HuH-7 (cell line): ENCODE measurements around the gene RPH3AL.
A peak's percentile ranks its signal among the peaks of the same experiment; 100 is the strongest.
"Not testable (repeated sequence)": the region's sequence is repeated elsewhere in the genome, so short reads cannot be mapped to it uniquely, and the experiment has no call there.

Experiments
- DNase-seq: peaks from one replicate; pipeline ENCODE4 v3.0.0; 2011; ENCODE audit warnings: low spot score

The RPH3AL gene

DNA sequence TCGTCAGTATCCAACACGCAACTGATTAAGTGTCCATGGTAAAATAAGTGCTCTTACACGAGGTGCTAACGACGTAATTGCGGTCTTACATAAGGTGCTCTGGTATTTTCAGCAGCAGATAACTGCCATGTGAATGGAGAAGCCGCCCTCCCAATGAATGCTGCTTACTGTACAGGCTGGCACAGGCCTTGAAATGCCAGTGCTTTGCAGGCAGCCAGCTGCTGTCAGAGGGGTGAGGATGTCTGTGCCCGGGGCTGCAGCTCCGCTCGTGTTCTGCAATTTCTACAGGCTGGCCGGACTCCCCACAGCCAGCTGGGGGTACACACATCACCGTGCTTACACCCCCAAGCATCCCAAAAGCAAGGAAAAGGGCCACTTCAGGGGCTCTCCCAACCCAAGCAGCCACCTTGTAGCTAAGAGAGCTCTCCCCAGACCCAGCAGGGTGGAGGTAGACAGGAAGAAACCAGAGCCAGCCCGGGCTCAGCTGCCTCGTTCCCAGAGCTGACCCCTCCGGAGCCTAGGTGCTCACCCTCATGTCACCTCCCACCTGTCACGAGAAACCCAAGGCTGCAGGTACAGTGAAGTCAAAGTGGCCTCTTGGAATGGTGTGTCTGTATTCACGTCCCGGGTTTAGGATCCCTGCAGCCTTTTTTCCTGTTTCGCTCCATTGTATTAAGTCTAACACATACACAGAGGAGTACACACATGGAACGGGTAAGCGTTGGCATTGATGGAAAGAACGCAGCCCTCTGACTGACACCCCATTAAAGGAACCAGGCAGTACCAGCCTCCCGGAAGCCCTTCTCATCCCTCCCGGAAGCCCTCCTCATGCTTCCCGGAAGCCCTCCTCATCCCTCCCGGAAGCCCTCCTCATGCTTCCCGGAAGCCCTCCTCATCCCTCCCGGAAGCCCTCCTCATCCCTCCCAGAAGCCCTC is 27.2 kb upstream of the RPH3AL start:
- DNase-seq, result no peak

- no peak for DNase-seq
Observed at GRCh38 chr17:378068-378467, 25.5 kb upstream of the RPH3AL start.

- peak; percentile 58 for DNase-seq
Observed at GRCh38 chr17:376936-377863, 24.6 kb upstream of the RPH3AL start.

GRCh38 chr17:373613-374230 is 21.1 kb upstream of the RPH3AL start:
- DNase-seq, result no peak

- no peak for DNase-seq
Observed at GRCh38 chr17:372157-373152, 19.8 kb upstream of the RPH3AL start.

- no peak for DNase-seq
Observed at GRCh38 chr17:371583-371982, 19.0 kb upstream of the RPH3AL start.

GRCh38 chr17:367656-368055 is 15.0 kb upstream of the RPH3AL start:
- DNase-seq, result not testable (repeated sequence)

DNA sequence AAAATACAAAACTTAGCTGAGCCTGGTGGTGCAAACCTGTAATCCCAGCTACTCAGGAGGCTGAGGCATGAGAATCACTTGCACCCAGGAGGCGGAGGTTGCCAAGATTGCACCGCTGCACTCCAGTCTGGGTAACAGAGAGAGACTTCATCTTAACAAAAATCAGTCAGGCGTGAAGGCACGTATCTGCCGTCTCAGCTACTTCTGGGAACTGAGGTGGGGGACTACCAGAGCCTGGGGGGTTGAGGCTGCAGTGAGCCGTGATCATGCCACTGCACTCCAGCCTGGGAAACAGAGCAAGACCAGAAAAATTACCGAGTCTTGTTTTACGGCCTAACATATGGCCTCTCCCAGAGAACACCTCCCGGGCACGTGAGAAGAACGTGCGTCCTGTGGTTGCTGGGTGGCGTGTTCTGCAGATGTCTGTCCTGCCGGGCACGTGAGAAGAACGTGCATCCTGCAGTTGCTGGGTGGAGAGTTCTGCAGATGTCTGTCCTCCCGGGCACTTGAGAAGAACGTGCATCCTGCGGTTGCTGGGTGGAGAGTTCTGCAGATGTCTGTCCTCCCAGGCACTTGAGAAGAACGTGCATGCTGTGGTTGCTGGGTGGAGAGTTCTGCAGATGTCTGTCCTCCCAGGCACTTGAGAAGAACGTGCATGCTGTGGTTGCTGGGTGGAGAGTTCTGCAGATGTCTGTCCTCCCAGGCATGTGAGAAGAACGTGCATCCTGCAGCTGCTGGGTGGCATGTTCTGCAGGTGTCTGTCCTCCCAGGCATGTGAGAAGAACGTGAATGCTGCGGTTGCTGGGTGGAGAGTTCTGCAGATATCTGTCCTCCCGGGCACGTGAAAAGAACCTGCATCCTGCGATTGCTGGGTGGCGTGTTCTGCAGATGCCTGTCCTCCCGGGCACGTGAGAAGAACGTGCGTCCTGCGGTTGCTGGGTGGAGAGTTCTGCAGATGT is 14.3 kb upstream of the RPH3AL start:
- DNase-seq, result not testable (repeated sequence)

DNA sequence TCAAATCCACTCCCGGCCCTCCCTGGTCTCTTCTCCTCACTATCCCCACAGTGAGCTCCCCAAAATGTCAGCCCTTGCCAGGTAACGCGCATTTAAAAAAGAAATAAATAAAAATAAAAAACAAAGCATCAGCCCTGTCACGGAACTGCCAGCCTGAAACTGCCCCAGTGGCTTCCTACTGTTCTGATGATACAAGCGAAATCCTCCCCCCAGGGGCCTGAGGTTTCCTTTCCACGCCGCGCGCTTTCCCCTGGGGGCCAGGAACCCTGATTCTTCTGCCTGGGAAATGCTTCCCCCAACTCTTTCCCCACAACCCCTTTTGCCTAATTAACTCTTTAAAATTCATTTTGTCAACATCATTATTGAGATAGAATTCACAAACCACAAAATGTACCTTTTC is 12.2 kb upstream of the RPH3AL start:
- DNase-seq, result no peak

- no peak for DNase-seq
Observed at GRCh38 chr17:364308-364707, 11.7 kb upstream of the RPH3AL start.

DNA sequence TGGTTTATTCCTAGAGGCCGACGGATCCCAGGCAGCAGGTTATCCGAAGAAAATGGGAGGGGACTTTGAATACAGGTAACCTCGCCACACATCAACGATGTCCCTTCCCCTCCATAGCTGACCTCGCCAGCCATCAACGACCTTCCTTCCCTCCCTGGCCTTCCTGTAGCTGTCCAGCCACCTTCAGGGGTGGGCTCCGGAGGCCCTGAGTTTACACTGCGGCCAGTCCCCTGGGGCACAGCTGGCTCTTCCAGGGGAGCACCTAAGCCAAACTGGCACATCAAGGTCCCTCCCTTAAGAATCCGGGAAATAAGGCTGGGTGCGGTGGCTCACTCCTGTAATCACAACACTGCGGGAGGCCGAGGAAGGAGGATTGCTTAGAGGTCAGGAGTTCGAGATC is 10.1 kb upstream of the RPH3AL start:
- no peak for DNase-seq

GRCh38 chr17:360092-360750 is 7.6 kb upstream of the RPH3AL start:
- DNase-seq, result no peak

DNA sequence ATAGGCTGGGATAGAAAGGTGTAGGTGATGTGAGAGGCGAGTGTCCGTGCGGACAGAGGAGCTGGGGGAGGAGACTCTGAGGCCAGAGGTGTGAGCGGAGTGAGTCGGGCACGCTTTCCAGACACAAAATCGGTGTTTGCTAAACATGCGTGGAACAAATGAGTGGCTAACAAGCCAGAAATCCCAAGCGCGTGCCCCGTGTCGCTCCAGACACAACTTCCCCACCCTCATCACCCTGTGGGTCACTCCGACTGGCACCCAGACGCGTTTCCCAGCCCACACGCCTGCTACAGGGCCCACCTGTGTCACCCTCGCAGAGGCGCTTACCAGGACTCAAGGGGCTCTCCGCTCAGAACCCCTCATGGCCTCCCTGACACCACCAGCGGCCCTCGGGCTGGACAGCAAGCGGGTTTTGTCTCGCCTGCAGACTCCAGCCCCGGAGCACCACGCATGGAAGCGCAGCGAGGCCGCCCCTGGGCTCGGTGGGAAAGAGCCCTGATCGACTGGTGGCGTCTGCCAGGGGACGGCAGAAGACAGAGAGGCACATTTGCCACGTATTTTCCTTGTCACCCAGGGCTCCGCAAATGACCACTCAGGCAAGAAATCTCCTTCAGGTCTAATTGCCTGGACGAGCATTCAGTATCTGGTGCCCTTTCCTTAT is 6.0 kb upstream of the RPH3AL start:
- no peak for DNase-seq

- no peak for DNase-seq
Observed at GRCh38 chr17:357644-358043, 5.0 kb upstream of the RPH3AL start.

DNA sequence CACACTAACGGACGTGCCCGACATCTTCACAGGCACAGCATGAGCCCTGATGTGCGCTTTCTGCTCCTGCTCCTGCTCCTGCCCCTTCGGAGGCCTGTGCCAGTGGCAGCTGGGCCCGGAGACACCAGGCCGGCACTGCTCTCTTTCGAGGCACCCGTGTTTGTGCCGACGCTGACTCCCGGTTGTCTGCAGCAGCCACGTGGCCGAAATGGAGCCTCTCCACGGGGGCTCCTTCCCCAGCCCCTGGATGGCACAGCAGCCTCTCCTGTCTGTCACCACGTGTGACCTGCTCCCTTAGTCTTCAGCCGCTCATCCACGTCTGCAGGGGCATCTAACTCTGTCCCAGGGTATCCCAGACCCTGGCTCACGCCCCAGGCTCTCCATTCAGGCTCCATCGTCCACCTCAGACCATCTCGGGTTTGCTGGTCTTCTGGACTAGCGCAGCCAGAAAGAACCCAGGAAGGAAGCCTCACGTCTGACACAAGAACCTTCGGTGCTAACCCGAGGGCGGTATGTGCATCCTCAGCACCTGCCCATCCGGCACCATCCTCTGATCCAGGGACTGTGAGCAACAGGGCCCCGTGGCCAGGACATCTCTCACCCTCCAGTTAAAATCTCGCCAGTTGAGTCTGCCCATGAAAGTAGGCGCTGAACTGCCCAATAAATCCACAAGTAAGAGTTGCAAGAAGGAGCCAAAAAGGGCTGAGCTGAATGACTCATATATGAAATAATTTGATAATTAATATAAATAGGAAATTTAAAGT is 4.2 kb upstream of the RPH3AL start:
- no peak for DNase-seq

GRCh38 chr17:354651-355556 is 2.3 kb upstream of the RPH3AL start:
- DNase-seq, result no peak

GRCh38 chr17:353838-354234 is 1.2 kb upstream of the RPH3AL start:
- no peak for DNase-seq
